Renal cortical epithelial cell (primary cell): ENCODE measurements around the gene RAB40B. TPM values are rescaled to one million over a fixed set of nuclear protein-coding genes. Genes with fewer than 3 reads are reported as not detected.

ENCODE experiments used
- DNase-seq: peaks from one replicate; pipeline ENCODE4 v3.0.0-alpha.2; 2011; ENCODE audit warnings: low read depth
- total RNA-seq: library from RNA; depleted of rRNA; stranded (reverse); fragments of >200 nt; gene quantifications from 2 replicates; pipeline ENCODE4 v1.2.3, GENCODE V29; 2014

Gene RAB40B
- total RNA-seq, 1 donor from 2014 or later, result 31.5 TPM

DNA sequence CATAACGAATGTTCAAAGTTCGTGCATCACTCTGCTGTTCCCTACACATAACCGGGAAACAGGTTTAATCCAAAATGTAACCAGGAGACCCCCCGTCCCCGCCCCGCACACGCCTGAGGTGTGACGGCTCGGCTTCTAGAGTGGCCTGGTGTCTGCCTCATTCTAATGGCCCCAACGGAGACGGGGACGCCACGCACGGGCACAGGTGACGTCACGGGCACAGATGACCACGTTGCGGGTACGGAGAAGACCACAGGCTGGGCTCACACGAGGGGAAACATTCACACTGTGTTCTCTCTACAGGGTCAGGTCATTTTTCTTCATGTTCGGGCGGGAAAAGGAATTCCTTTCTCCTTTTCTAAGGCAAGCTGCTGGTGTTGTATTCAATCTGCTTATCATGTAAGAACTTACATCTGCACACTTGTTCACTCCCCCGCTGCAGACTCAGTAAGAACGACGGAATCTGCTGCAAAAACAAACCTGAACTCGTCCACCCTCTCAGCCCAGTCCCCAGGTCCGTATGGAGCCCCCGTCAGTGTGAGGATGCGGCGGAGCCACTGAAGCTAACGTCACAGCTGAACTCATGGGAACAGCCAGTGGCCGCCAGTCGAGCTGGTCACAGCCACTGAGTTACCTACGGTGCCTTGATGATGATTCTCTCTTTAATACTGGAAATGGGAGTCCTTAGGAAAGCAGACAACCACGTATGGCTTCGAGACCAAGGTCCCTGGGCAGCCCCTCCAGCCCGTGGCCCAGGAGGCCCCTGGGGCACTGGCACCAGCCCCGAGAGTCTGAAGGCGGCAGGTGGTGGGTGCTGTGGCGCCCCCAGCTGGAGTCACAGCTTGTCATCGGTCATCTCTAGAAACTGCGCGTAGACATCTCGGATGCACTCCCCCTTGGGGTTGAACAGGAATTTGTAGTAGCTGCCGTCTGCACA lies 83.1 kb downstream of the RAB40B start:
- DNase-seq, result no peak

GRCh38 chr17:82614095-82614631 lies 84.3 kb downstream of the RAB40B start:
- no peak for DNase-seq

DNA sequence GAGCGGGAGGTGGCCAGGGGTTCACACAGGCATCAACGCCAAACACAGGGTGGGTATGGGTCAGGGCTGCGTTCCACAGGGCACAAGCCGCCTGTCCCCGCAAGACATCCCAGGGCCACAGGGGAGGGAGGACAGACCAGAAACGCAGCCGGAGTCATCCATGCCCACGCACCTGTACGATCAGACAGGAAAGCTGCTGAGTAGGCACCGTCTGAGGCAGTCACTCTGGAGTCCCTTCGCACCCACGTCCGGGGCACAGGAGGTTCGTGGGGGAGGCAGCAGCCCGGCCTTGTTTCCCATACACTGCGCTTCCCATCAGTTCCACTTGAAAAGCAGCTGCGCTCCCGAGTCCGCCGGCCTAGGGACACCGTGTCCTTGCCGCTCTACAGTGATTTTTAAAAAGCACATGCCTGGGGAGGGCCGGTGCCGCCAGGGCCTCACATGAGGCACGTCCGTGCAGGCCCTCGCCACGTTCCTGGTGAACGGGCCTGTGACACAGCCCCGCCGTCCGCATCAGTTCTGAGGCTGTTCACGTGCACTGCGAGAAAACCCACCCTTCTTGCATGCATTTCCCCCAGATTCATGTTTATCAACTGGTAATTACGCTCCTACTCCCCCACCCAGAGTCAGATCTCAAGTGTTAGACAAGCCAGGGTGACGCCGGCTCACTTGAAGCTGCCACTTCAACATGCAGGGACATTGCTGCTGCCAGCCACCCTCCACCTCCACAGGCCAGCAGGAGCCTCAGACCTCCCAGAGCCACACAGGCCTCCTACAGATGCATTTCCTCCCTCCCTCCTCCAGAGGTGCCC lies 85.0 kb downstream of the RAB40B start:
- DNase-seq, result no peak

DNA sequence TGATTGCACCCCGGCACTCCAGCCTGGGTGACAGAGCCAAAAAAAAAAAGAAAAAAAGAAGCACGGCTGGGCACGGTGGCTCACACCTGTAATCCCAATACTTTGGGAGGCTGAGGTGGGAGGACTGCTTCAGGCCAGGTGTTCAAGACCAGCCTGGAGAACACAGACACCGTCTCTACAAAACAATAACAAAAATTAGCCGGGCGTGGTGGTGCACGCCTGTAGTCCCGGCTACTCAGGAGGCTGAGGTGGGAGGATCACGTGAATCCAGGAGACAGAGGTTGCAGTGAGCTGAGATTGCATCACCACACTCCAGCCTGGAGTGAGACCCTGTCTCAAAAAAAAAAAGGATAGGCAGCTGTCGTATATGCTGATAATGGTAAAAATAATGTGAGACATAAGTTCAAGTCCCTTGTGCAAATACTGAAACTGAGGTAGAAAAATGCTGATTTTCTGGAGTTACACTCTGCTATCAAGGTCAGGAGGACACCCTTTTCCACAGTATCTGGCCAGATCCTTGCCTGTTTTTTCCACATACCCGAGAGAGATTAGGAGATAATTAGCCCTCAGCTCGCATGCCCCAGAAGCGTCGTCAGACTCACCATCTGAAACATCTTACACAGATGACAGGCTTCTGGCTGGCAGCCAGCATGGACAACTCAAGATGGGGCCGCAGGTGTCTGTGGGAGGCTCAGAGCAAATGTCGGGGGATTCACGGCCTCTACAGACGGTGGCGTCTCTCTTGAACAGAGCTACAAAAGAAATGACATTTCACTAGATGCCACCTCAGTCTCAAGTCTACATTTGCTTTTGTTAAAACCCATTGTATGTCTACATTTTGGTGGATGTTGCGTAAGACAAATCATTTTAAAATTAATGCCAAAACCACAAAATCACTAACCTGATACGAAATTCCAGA lies 87.1 kb downstream of the RAB40B start:
- no peak for DNase-seq

DNA sequence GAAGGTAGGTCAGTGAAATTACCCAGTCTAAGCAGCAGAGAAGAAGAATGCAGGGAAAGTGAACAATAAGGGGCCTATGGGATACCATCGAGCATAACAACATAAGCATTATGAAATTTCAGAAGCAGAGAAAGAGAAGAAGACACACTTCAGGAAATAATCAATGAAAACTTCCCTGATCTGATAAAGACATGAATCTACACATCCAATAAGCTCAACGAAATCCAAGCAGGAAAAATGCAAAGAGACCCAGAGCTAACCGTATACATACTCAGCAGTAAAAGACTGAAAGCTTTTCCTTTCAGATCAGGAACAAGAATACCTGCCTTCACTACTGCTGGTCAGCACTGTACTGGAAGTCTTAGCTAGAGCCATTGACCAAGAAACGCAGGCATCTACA lies 88.8 kb downstream of the RAB40B start:
- DNase-seq, result no peak

GRCh38 chr17:82608816-82609215 lies 89.7 kb downstream of the RAB40B start:
- no peak for DNase-seq

GRCh38 chr17:82605939-82606600 lies 92.4 kb downstream of the RAB40B start:
- DNase-seq, result no peak

Other genes with a start within 250 kb of the RAB40B start
- gene CYBC1, start 247.9 kb downstream of the RAB40B start, total RNA-seq, result 30.6 and 100 TPM in 2 replicates
- 31.1 and 52.4 TPM in 2 replicates for gene NARF, start 240.0 kb downstream of the RAB40B start, total RNA-seq
- gene FOXK2, start 179.0 kb downstream of the RAB40B start, total RNA-seq, result 20.1 and 35.5 TPM in 2 replicates
- gene WDR45B, start 50.3 kb downstream of the RAB40B start, total RNA-seq, result 88.6 and 98.6 TPM in 2 replicates
- gene FN3KRP, start 18.0 kb upstream of the RAB40B start, total RNA-seq, result 18.8 and 21.3 TPM in 2 replicates
- 3.6 and 16.8 TPM in 2 replicates for gene FN3K, start 36.9 kb upstream of the RAB40B start, total RNA-seq
- 10.6 and 38.5 TPM in 2 replicates for gene TBCD, start 53.4 kb upstream of the RAB40B start, total RNA-seq
- not detected in 2 replicates for gene ZNF750, start 141.3 kb upstream of the RAB40B start, total RNA-seq